GM23338 (cell line): ENCODE measurements around the gene SLITRK6.

ENCODE experiments used
- CREB1 ChIP-seq: fragments of 250-450 bp; sonication (Bioruptor Pico); IDR thresholded peaks from 2 replicates; pipeline ENCODE4 v1.5.0; 2020; ENCODE audit warnings: low read depth, mild to moderate bottlenecking, moderate library complexity
- ETS1 ChIP-seq: IDR thresholded peaks from 2 replicates; pipeline ENCODE4 v1.6.1; 2016; ENCODE audit warnings: antibody characterized with exemption
- EZH2 ChIP-seq: fragments of 200-600 bp; sonication (generic); IDR thresholded peaks from one replicate; pipeline ENCODE4 v1.8.0; 2017; ENCODE audit warnings: antibody characterized with exemption, mild to moderate bottlenecking, low read depth; ENCODE audit not compliant: unreplicated experiment
- EZH2phosphoT487 ChIP-seq: fragments of 200-600 bp; sonication (generic); IDR thresholded peaks from one replicate; pipeline ENCODE4 v1.8.1; 2018; ENCODE audit warnings: antibody characterized with exemption; ENCODE audit not compliant: unreplicated experiment
- JUNB ChIP-seq: IDR thresholded peaks from one replicate; pipeline ENCODE4 v1.6.1; 2016; ENCODE audit warnings: antibody characterized with exemption; ENCODE audit not compliant: unreplicated experiment
- NANOG ChIP-seq: IDR thresholded peaks from 2 replicates; pipeline ENCODE4 v1.6.1; 2016; ENCODE audit warnings: antibody characterized with exemption, borderline replicate concordance
- POLR2AphosphoS5 ChIP-seq: IDR thresholded peaks from 2 replicates; pipeline ENCODE4 v1.6.1; 2016; ENCODE audit warnings: antibody characterized with exemption, low read depth
- STAT1 ChIP-seq: IDR thresholded peaks from one replicate; pipeline ENCODE4 v1.6.1; 2016; ENCODE audit warnings: antibody characterized with exemption; ENCODE audit not compliant: unreplicated experiment
- ZNF114 ChIP-seq: fragments of 250-450 bp; sonication (Bioruptor Pico); IDR thresholded peaks from 2 replicates; pipeline ENCODE4 v1.5.0; 2020; ENCODE audit warnings: mild to moderate bottlenecking, moderate library complexity
- ZNF331 ChIP-seq: fragments of 250-450 bp; sonication (Bioruptor Pico); IDR thresholded peaks from 2 replicates; pipeline ENCODE4 v1.5.0; 2020; ENCODE audit warnings: low read depth, mild to moderate bottlenecking, moderate library complexity
- TF ChIP-seq, protein P1 (sequence below), 2 experiments: fragments of 200-600 bp in 1 of 2; sonication (generic) in 1 of 2; conservative IDR thresholded peaks; 2 replicates each; pipeline versions ENCODE4 v1.5.1 to v1.6.1; 2016 to 2017; ENCODE audit warnings: antibody characterized with exemption in 2 of 2, low read depth in 2 of 2, mild to moderate bottlenecking in 2 of 2, moderate library complexity in 1 of 2
- TF ChIP-seq, protein P2 (sequence below): IDR thresholded peaks from one replicate; pipeline ENCODE4 v1.6.1; 2018; ENCODE audit warnings: antibody characterized with exemption; ENCODE audit not compliant: unreplicated experiment
- TF ChIP-seq, protein P3 (sequence below): fragments of 250-450 bp; sonication (Bioruptor Pico); IDR thresholded peaks from 2 replicates; pipeline ENCODE4 v1.5.0; 2020; ENCODE audit warnings: mild to moderate bottlenecking, moderate library complexity

- no peak for TF ChIP-seq EZH2
- TF ChIP-seq, protein P1, sequence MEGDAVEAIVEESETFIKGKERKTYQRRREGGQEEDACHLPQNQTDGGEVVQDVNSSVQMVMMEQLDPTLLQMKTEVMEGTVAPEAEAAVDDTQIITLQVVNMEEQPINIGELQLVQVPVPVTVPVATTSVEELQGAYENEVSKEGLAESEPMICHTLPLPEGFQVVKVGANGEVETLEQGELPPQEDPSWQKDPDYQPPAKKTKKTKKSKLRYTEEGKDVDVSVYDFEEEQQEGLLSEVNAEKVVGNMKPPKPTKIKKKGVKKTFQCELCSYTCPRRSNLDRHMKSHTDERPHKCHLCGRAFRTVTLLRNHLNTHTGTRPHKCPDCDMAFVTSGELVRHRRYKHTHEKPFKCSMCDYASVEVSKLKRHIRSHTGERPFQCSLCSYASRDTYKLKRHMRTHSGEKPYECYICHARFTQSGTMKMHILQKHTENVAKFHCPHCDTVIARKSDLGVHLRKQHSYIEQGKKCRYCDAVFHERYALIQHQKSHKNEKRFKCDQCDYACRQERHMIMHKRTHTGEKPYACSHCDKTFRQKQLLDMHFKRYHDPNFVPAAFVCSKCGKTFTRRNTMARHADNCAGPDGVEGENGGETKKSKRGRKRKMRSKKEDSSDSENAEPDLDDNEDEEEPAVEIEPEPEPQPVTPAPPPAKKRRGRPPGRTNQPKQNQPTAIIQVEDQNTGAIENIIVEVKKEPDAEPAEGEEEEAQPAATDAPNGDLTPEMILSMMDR (conservative IDR thresholded peaks at IDR 0.05; ENCODE audit: low read depth in 2 of 2), result no peak
- no peak for TF ChIP-seq POLR2AphosphoS5
- no peak for TF ChIP-seq ETS1
- no peak for TF ChIP-seq JUNB
- TF ChIP-seq, protein P2, sequence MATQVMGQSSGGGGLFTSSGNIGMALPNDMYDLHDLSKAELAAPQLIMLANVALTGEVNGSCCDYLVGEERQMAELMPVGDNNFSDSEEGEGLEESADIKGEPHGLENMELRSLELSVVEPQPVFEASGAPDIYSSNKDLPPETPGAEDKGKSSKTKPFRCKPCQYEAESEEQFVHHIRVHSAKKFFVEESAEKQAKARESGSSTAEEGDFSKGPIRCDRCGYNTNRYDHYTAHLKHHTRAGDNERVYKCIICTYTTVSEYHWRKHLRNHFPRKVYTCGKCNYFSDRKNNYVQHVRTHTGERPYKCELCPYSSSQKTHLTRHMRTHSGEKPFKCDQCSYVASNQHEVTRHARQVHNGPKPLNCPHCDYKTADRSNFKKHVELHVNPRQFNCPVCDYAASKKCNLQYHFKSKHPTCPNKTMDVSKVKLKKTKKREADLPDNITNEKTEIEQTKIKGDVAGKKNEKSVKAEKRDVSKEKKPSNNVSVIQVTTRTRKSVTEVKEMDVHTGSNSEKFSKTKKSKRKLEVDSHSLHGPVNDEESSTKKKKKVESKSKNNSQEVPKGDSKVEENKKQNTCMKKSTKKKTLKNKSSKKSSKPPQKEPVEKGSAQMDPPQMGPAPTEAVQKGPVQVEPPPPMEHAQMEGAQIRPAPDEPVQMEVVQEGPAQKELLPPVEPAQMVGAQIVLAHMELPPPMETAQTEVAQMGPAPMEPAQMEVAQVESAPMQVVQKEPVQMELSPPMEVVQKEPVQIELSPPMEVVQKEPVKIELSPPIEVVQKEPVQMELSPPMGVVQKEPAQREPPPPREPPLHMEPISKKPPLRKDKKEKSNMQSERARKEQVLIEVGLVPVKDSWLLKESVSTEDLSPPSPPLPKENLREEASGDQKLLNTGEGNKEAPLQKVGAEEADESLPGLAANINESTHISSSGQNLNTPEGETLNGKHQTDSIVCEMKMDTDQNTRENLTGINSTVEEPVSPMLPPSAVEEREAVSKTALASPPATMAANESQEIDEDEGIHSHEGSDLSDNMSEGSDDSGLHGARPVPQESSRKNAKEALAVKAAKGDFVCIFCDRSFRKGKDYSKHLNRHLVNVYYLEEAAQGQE, result no peak
- TF ChIP-seq EZH2phosphoT487, result no peak
- no peak for TF ChIP-seq CREB1
- TF ChIP-seq ZNF331 (CRISPR knock-in tag), result no peak
- TF ChIP-seq NANOG, result no peak
- TF ChIP-seq ZNF114 (CRISPR knock-in tag), result no peak
- no peak for TF ChIP-seq STAT1
- TF ChIP-seq, protein P3, sequence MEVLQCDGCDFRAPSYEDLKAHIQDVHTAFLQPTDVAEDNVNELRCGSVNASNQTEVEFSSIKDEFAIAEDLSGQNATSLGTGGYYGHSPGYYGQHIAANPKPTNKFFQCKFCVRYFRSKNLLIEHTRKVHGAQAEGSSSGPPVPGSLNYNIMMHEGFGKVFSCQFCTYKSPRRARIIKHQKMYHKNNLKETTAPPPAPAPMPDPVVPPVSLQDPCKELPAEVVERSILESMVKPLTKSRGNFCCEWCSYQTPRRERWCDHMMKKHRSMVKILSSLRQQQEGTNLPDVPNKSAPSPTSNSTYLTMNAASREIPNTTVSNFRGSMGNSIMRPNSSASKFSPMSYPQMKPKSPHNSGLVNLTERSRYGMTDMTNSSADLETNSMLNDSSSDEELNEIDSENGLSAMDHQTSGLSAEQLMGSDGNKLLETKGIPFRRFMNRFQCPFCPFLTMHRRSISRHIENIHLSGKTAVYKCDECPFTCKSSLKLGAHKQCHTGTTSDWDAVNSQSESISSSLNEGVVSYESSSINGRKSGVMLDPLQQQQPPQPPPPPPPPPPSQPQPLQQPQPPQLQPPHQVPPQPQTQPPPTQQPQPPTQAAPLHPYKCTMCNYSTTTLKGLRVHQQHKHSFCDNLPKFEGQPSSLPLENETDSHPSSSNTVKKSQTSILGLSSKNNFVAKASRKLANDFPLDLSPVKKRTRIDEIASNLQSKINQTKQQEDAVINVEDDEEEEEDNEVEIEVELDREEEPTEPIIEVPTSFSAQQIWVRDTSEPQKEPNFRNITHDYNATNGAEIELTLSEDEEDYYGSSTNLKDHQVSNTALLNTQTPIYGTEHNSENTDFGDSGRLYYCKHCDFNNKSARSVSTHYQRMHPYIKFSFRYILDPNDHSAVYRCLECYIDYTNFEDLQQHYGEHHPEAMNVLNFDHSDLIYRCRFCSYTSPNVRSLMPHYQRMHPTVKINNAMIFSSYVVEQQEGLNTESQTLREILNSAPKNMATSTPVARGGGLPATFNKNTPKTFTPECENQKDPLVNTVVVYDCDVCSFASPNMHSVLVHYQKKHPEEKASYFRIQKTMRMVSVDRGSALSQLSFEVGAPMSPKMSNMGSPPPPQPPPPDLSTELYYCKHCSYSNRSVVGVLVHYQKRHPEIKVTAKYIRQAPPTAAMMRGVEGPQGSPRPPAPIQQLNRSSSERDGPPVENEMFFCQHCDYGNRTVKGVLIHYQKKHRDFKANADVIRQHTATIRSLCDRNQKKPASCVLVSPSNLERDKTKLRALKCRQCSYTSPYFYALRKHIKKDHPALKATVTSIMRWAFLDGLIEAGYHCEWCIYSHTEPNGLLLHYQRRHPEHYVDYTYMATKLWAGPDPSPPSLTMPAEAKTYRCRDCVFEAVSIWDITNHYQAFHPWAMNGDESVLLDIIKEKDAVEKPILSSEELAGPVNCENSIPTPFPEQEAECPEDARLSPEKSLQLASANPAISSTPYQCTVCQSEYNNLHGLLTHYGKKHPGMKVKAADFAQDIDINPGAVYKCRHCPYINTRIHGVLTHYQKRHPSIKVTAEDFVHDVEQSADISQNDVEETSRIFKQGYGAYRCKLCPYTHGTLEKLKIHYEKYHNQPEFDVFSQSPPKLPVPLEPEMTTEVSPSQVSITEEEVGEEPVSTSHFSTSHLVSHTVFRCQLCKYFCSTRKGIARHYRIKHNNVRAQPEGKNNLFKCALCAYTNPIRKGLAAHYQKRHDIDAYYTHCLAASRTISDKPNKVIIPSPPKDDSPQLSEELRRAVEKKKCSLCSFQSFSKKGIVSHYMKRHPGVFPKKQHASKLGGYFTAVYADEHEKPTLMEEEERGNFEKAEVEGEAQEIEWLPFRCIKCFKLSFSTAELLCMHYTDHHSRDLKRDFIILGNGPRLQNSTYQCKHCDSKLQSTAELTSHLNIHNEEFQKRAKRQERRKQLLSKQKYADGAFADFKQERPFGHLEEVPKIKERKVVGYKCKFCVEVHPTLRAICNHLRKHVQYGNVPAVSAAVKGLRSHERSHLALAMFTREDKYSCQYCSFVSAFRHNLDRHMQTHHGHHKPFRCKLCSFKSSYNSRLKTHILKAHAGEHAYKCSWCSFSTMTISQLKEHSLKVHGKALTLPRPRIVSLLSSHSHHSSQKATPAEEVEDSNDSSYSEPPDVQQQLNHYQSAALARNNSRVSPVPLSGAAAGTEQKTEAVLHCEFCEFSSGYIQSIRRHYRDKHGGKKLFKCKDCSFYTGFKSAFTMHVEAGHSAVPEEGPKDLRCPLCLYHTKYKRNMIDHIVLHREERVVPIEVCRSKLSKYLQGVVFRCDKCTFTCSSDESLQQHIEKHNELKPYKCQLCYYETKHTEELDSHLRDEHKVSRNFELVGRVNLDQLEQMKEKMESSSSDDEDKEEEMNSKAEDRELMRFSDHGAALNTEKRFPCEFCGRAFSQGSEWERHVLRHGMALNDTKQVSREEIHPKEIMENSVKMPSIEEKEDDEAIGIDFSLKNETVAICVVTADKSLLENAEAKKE (CRISPR knock-in tag), result no peak
Observed at GRCh38 chr13:85797311-85797710, 1.9 kb downstream of the SLITRK6 start.
